DND-41 (cell line): ENCODE measurements around the gene TGFA.
A peak's percentile ranks its signal among the peaks of the same experiment; 100 is the strongest.

Experiments
- ATAC-seq: fragments of 200-7000 bp; cut with Tn5 transposase; 3 replicates; pipeline ENCODE4 v1.9.1; 2021; ENCODE audit warnings: low read depth; ENCODE audit not compliant: insufficient read depth
- DNase-seq: peaks from one replicate; pipeline ENCODE4 v3.0.0-alpha.2; 2020
- H2AFZ ChIP-seq: 2 replicates; pipeline ENCODE4 v1.6.0; 2012; ENCODE audit warnings: low read depth, low read length
- H3K27ac ChIP-seq: 2 replicates; pipeline ENCODE4 v1.5.1; 2012; ENCODE audit warnings: low read length, inconsistent platforms
- H3K27me3 ChIP-seq: fragments of 200-600 bp; sonication (generic); 2 replicates; pipeline ENCODE4 v1.6.0; 2012; ENCODE audit warnings: low read length, mild to moderate bottlenecking, inconsistent platforms; ENCODE audit not compliant: insufficient read depth, poor library complexity
- H3K36me3 ChIP-seq: 2 replicates; pipeline ENCODE4 v1.5.1; 2012; ENCODE audit warnings: low read length, inconsistent platforms; ENCODE audit not compliant: insufficient read depth
- H3K4me1 ChIP-seq: 2 replicates; pipeline ENCODE4 v1.5.1; 2012; ENCODE audit warnings: mild to moderate bottlenecking, low read length; ENCODE audit not compliant: insufficient read depth
- H3K4me2 ChIP-seq: 2 replicates; pipeline ENCODE4 v1.6.0; 2012; ENCODE audit warnings: mild to moderate bottlenecking, moderate library complexity, low read length, inconsistent platforms; ENCODE audit not compliant: insufficient read depth
- H3K4me3 ChIP-seq, 2 experiments: fragments of 200-600 bp in 1 of 2; shearing (Covaris generic) in 1 of 2; 2 replicates each; pipeline ENCODE4 v1.5.1; 2012 to 2016; ENCODE audit warnings: inconsistent platforms in 2 of 2, low read length in 2 of 2, mild to moderate bottlenecking in 2 of 2, low read depth in 1 of 2, moderate library complexity in 1 of 2
- H3K79me2 ChIP-seq: 2 replicates; pipeline ENCODE4 v1.6.0; 2012; ENCODE audit warnings: low read length, inconsistent platforms; ENCODE audit not compliant: insufficient read depth
- H3K9ac ChIP-seq: 2 replicates; pipeline ENCODE4 v1.6.0; 2012; ENCODE audit warnings: low read depth, mild to moderate bottlenecking, inconsistent platforms, low read length, moderate library complexity
- H3K9me3 ChIP-seq: 2 replicates; pipeline ENCODE4 v1.5.1; 2012; ENCODE audit warnings: low read length, moderate library complexity, mild to moderate bottlenecking, inconsistent platforms; ENCODE audit not compliant: insufficient read depth, severe bottlenecking
- H4K20me1 ChIP-seq: 2 replicates; pipeline ENCODE4 v1.6.0; 2012; ENCODE audit warnings: low read length; ENCODE audit not compliant: insufficient read depth
- CTCF ChIP-seq: IDR thresholded peaks from 2 replicates; pipeline ENCODE4 v1.5.1; 2012; ENCODE audit warnings: borderline replicate concordance, low read length, moderate library complexity, mild to moderate bottlenecking; ENCODE audit not compliant: poor library complexity, severe bottlenecking; ENCODE audit errors: extremely low read depth
- EZH2 ChIP-seq: IDR thresholded peaks from 3 replicates; pipeline ENCODE4 v1.6.1; 2012; ENCODE audit warnings: borderline replicate concordance, low read depth, mild to moderate bottlenecking, moderate library complexity, low read length, inconsistent platforms; ENCODE audit not compliant: severe bottlenecking

Gene TGFA

DNA sequence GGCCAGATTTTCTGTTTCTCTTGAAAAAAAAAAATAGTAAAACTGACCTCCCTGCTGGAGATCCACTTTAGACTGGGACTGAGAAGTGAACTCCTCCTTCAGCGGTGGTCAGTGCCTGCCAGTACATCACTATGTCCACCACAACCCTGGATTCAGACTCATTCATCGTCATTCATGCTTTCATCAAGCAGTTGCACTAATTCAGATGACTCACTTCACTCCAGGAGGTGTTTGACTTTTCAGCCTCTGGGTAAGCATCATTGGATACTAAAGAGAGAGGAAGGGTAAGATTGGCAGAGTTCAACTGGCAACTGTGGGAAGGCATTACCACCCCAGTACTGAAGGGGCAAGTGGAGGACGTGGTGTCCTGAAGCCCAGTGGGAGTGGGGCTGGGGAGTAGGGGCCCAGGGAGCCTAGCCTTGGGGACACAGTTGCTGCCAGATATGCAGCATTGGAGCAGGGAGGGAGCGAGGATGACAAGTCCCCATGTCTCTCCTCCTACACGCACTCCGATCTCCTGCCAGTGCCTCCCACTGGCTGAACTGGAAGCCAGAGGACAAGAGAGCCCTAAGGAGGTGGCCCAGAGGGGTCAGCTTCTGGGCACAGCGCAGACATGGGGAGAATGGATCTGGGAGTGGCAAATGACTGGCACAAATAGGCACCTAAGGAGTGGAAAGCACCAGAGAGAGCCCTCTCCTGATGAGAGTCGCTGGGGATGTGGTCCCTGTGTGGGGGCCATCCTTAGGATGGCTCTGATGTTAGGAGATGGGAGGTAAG lies 111.1 kb downstream of the TGFA start:
- TF ChIP-seq EZH2 (no peak), CTCF (no peak)
- no peak for DNase-seq
- Histone ChIP-seq H4K20me1 (no peaks in the 10 kb centered on the region), H3K27me3 (no peaks in the 10 kb centered on the region), H3K27ac (no peak overlapping the region), H2AFZ (no peak overlapping the region), H3K36me3 (no peaks in the 10 kb centered on the region), H3K9me3 (no peaks in the 10 kb centered on the region), H3K79me2 (no peaks in the 10 kb centered on the region), H3K9ac (no peak overlapping the region), H3K4me2 (no peak overlapping the region), H3K4me1 (peaks cover 24% of the 10 kb centered on the region), H3K4me3 (no peak overlapping the region)
- no peak for ATAC-seq

DNA sequence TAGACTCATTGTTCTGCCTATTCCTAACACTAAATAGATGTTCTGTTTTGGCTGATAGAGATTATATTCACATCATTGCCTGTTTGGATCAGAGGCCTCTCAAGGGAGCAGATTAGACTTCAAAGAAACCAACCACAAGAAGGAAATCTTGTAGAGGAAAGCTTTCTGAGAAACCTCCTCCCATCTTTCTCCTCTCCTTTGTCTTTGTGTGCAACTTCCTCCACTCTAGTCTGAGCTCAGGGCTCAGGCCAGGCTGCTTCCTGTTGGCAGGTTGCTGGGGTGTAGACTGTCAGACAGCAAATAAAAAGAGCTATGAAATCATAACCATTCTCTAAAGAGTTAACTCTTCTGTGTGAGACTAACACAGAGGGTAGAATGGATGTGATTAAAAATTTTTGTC lies 113.0 kb downstream of the TGFA start:
- Histone ChIP-seq H3K36me3 (no peaks in the 10 kb centered on the region), H3K9me3 (no peaks in the 10 kb centered on the region), H2AFZ (peak overlapping the region; percentile 9; the same call in 1 of the 2 replicates), H3K27ac (peak overlapping the region; percentile 69), H3K79me2 (no peaks in the 10 kb centered on the region), H3K9ac (no peak overlapping the region), H3K4me2 (peak overlapping the region; percentile 48), H4K20me1 (no peaks in the 10 kb centered on the region), H3K27me3 (no peaks in the 10 kb centered on the region), H3K4me1 (peaks cover 24% of the 10 kb centered on the region), H3K4me3 (no peak overlapping the region)
- no peak for TF ChIP-seq EZH2
- TF ChIP-seq CTCF, result no peak
- ATAC-seq, result peak; percentile 99
- peak; percentile 86 for DNase-seq

DNA sequence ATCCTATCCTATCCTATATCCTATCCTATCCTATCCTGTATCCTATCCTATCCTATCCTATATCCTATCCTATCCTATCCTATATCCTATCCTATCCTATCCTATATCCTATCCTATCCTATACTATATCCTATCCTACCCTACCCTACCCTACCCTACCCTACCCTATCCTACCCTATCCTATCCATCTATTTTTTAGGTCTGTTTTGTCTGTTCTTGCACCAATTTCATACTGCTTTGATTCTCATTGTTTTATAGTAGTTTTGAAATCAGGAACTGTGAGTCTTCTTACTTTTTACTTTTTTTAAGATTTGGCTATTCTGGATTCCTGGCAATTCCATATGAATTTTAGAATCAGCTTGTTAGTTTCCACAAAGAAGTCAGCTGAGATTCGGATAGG lies 118.5 kb downstream of the TGFA start:
- Histone ChIP-seq H3K36me3 (no peaks in the 10 kb centered on the region), H3K4me2 (no peak overlapping the region), H3K4me3 (no peak overlapping the region), H3K4me1 (peaks cover 12% of the 10 kb centered on the region), H2AFZ (no peak overlapping the region), H3K9ac (no peak overlapping the region), H4K20me1 (no peaks in the 10 kb centered on the region), H3K9me3 (no peaks in the 10 kb centered on the region), H3K27me3 (peaks cover 8% of the 10 kb centered on the region), H3K79me2 (no peaks in the 10 kb centered on the region), H3K27ac (no peak overlapping the region)
- TF ChIP-seq EZH2 (no peak), CTCF (no peak)
- no peak for DNase-seq
- no peak for ATAC-seq
